Omental fat pad (tissue), 4 donors: Measurements from ENCODE around the gene RAPGEF5. TPM values are rescaled to one million over a fixed set of nuclear protein-coding genes. Genes with fewer than 3 reads are reported as not detected.

Experiments used
- ATAC-seq: fragments of 150-250 bp; one replicate; pipeline ENCODE4 v1.9.1; 2016; ENCODE audit warnings: mild to moderate bottlenecking, moderate library complexity; ENCODE audit not compliant: low FRiP score
- DNase-seq: peaks from one replicate; pipeline ENCODE4 v3.0.0-alpha.2; 2019; ENCODE audit warnings: low spot score
- CTCF ChIP-seq, 3 donors: fragments of 450-650 bp; IDR thresholded peaks; one replicate each; pipeline ENCODE4 v1.5.1; 2016 to 2017; ENCODE audit warnings: antibody characterized with exemption in 3 of 3, mild to moderate bottlenecking in 3 of 3, moderate library complexity in 2 of 3
- total RNA-seq, 4 donors: library from RNA; depleted of rRNA; stranded (reverse); fragments of >200 nt; gene quantifications; one replicate each; pipeline ENCODE4 v1.1.0, GENCODE V29; 2016

RAPGEF5 gene
- total RNA-seq, 4 donors from 2014 or later: 34.7 to 163 (median 73.0) TPM

DNA sequence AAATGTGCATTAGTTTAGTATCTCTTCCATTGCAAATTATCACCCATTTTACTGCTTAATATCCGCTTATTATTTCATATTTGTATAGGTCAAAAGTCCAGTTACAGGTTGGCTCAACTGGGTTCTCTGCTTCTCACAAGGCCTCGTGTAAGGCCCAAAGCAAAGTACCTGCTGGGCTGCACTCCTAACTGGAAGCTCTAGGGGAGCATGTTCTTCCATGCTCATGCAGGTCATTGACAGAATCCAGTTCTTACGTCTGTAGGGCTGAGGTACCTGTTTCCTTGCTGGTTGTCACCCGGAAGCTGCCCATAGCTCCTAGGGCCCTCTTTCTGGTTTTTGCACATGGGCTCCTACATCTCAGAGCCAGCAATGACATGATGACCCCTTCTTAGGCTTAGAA, 79.6 kb downstream of the RAPGEF5 start:
- DNase-seq (no peak), ATAC-seq (no peak)
- no peak for TF ChIP-seq CTCF (IDR thresholded peaks at IDR 0.05)

DNA sequence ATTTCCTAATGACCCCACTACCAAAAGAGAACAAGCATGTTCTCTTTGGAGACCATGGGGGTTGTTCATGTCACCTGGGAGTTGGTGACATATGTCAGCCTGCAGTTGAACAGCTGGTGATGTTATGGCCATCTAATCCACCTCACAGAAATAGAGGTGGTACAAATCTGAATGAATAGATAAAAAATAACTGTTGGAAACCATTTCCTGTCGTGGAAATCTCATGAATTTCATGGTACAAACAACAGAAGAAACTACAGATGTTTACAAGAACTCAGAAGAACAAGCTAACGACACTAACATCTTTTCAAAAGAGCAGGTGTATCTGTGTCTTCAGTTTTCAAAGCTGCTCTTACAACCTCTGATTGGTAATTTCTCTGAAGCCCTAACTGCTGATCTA, 81.3 kb downstream of the RAPGEF5 start:
- ATAC-seq: no peak
- no peak for TF ChIP-seq CTCF (IDR thresholded peaks at IDR 0.05)

DNA sequence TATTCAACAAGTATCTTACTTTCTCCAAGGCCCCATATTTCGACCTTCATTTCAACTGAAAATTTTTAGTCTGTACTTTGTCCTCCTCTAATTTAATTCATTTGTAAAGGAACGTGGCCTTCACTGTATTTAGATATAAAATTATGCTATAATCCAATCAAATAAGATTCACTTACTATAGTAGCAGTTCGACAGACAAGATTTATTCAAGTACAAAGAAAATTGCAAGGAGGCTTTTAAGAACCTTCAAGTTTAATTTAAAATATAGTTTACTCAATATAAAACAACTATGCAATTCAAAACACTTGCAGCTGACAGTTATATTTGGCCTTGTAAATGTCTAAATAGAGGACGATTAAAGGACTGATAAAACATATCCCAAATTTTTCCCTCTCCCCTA, 85.6 kb downstream of the RAPGEF5 start:
- no peak for DNase-seq
- ATAC-seq: no peak
- no peak for TF ChIP-seq CTCF (IDR thresholded peaks at IDR 0.05)

More for the DNA sequence above, 81.3 kb downstream of the RAPGEF5 start:
- DNase-seq: no peak

- ATAC-seq: no peak
- DNase-seq: no peak
- TF ChIP-seq CTCF (IDR thresholded peaks at IDR 0.05): no peak
These were observed 86.6 kb downstream of the RAPGEF5 start for GRCh38 chr7:22270371-22270770.

GRCh38 chr7:22269963-22270362, 87.0 kb downstream of the RAPGEF5 start:
- ATAC-seq (no peak), DNase-seq (no peak)
- no peak for TF ChIP-seq CTCF (IDR thresholded peaks at IDR 0.05)

- no peak for TF ChIP-seq CTCF (IDR thresholded peaks at IDR 0.05)
- no peak for ATAC-seq
- DNase-seq: no peak
These were observed 88.0 kb downstream of the RAPGEF5 start for GRCh38 chr7:22268884-22269421.

- no peak for DNase-seq
- no peak for ATAC-seq
- TF ChIP-seq CTCF (IDR thresholded peaks at IDR 0.05): no peak
These were observed 88.9 kb downstream of the RAPGEF5 start for GRCh38 chr7:22267930-22268615.
